CD1c-positive myeloid dendritic cell (primary cell): Measurements from ENCODE around the gene PAX3.

Experiments
- DNase-seq: peaks from one replicate; pipeline ENCODE4 v3.0.0-alpha.2; 2016; ENCODE audit errors: extremely low spot score

PAX3 gene

DNA sequence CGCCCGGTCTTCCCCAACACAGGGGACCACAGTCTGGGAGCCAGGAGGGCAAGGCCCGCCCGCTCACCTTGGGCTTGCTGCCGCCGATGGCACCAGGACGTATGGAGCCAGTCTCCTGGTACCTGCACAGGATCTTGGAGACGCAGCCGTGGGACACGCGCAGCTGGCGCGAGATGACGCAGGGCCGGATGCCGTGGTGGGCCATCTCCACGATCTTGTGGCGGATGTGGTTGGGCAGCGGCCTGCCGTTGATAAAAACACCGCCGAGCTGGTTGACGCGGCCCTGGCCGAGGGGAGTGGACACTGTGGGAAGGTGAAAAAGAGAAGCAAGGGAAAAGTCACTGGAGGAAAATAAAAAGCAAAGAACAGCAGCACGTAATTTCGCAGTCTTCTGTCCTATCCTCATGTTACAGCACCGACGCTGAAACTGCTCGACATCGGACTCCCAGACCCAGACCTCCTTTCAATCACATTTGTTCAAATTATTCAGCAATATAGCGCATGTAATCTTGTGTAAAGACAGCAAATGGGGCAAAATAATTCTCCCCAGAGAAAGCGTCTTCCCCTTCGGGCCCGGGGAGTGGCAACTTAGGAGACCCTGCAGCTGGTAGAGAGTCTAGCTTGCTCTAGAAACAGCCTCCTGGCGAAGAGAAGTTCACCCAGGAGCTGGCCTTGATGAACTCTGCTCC lies 1.7 kb downstream of the PAX3 start:
- no peak for DNase-seq

DNA sequence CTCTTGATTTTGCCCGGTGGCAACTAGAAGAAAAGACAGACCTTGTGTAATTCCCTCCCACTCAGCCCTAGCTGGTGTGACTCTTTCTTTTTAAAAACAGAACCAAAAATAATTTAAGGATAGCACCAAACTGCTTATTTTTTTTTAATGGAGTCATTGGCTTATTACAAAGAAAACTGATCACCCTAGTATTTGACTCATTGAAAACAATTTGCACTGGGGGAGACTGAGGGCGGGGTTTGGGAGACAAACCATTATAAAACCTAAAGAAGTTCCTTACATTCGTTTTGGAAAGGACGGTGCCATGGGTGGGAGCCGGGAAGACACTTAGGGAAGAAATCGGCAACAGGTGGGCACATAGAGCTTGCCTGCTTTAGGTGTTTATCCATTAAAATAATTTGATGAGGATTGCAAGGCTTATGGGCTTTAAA lies 2.5 kb downstream of the PAX3 start:
- DNase-seq, result no peak

DNA sequence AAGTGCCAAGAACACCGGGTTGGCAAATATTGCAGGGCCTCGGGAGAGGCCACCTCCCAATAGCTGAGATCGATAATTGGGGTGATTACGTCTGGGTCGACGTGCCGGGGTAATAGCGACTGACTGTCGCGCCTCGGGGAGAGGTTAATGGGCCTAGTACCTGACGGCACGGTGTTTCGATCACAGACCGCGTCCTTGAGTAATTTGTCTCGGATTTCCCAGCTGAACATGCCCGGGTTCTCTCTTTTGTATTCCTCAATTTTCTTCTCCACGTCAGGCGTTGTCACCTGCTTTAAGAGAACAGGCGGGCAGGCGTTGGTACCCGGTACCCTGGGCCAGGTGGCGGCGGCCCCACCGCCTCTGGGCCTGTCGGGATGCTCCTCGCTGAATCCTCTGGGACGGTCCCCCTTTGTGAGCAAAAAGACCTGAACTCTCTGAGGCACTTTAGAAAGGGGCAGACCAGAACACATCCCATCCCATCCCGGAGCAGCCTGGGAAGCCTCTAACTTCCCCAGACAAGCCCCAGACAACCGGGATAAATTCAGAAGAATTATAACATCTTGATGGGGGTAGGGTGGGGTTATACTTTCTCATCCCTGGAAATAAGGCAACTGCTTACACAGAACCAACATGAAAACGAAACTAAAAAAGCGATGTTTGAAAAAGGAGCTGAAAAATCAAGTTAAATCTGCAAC lies 3.3 kb downstream of the PAX3 start:
- DNase-seq, result no peak

DNA sequence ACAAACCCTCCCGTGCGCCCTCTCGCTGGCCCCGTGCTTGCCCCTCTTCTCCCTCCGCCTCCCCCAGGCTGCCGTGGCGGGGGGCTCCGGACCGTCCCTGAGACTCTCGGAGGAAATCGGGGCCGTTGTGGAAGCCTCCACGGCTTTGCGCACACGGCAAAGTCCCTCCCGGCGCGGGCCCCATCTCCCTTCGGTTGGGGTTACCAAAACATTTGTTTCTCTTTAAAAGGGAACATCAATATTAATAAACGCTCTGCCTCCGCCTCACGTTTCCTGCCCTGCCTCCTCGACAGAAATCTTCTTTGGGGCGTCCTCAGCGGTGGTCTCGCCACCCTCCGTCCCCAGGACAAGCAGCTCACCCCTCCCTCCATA lies 3.8 kb downstream of the PAX3 start:
- no peak for DNase-seq

DNA sequence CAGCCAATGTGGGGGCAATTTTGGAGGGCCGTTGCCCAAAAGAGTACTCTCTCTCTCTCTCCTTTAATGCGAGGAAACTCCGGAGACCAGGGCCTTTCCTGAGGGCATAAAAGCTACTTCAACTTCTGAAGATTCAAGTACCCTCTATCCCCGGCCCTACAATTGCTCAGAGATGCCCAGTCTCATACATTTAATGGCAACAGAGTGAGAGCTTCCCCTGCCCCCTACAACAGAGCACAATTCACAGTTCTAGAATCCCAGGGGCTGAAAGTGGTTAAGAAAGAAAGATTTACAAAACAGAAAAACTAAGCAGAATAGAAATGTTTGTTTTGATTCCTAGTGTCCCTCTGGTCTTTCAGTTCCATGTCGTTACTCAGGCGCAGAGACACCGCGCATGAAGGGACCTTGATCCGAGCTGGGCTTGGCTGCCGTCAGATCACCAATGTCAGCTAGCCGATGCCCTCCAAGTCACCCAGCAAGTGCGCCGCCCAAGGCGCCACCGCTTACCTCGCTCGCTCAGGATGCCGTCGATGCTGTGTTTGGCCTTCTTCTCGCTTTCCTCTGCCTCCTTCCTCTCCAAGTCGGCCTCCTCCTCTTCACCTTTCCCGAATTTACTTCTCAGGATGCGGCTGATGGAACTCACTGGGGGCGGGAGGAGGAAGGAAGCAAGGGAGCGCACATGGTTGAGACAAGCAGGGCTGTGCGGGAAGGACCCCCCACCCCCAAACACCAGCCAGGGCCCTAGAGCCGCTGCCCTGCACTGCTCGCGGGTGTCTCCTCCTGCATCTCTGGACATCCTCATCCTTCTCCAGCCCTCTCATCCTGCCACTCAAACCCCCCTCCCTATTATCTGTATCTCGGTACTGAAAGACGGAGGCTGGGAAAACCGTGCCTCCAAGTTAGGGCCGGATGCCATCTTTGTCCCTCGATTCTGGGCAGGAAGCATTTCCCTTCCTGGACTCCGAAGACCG lies 4.9 kb downstream of the PAX3 start:
- no peak for DNase-seq

DNA sequence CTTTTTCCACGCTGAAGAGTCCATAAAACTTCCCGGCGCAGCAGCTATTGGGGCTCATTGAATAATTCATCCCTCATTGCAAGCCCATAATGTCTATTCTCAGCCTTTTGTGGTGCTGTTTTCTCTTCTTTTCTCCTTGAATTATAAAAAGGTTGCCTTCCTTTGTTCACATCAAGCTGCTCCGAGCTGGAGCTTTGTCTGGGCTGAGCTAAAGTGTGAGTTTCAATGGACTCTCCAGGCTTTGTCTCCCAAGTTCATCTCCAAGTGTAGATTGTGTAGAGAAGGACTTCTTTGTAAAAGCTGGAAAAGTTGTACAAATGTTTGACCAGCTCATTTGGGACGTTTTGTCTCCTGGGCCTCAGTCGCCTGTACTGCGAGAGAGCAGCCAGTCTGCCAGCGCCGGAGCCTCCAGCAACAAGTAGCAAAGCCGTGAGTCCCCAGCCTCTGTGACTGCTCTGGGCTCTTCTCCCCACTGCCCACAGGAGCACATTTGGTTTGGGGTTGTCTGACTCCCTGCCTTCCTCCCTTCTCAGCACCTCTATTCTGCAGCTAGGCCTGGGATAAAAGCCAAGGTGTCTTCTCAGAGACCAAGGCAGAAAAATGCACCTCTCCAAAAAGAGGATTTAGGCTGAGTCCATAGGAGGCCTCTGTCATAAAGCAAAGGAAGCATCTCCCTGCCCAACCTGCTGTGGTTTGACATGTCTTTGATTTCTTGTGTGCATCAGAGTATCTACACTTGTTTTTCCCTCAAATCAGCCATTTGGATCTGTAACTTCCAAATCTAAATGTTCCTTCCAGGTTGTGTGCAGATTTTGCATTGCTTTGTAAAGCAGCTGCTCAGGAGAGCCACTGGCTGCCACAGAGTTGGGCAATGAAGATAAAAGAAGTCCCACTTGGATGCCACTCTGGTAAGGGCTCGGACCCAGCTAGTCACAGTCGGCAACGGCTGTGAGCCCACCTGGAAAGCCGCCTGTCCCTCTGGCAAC lies 6.4 kb downstream of the PAX3 start:
- no peak for DNase-seq

DNA sequence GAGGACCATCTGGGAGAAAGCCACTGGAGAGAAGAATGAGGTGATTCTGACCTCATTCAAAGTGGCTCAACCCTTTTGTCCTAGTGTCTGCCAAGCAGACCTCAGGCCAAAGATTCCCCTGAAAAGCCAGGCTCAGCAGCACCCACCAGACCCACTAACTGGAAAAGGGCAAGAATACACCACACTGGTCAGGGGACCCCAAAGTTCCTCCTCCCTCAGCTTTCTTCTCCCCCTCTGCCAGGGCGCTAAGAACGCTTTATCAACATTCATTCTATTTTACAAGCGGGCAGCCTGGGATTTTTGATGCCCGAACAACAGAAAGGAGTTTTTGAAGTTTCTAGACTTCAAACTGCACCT lies 7.3 kb downstream of the PAX3 start:
- no peak for DNase-seq

DNA sequence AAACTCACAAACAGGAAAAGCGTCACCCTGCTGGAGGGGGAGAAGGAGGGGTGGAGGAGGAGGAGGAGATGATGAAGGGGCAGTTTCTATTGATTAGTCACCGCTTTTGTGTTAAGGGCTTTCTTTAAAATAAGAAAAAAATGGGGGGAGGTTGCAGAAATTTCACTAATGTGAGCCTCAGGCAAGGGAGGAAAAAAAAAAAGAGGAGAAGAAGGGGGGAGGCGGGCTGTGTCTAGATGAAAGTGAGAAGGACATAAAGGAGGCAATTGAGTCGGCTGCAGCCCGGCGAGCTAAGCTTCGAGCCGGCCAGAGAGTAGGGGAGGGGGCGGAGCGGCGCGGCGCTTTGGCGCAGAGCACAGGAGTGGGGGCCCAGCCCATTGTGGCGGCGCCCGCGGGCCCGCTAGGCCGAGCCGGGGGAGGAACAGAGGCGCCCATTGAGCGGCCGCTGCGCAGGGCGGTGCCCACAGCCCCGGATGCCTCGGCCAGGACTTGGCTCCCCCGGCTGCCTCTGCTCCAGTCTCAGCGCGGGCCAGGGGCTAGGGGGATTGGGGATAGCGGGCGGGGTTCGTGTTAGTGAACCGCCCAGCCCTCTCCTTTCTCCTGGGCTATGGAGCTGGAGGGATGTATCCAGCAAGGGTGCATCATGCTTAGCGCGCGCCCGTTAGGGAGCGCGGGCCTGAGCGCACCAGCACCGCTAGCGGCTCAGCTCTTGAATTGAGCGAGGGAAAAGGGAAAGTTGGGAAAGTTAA lies 7.9 kb downstream of the PAX3 start:
- DNase-seq, result no peak

DNA sequence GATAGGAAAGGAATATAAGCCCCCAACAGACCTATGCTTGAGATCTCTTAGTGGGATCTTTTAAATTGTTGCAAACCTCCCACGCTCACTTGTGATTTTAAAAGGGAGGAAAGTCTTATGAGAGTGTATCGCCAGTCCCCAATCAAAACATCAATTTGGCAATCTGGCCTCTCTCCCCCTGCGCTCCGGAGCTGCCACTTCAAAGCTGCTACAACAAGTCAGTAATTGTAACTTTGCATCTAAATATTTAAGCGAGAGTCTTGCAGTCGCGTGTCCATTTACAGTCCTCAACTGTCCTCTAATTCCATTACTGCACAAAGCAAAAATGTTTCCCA lies 8.4 kb downstream of the PAX3 start:
- DNase-seq, result no peak

DNA sequence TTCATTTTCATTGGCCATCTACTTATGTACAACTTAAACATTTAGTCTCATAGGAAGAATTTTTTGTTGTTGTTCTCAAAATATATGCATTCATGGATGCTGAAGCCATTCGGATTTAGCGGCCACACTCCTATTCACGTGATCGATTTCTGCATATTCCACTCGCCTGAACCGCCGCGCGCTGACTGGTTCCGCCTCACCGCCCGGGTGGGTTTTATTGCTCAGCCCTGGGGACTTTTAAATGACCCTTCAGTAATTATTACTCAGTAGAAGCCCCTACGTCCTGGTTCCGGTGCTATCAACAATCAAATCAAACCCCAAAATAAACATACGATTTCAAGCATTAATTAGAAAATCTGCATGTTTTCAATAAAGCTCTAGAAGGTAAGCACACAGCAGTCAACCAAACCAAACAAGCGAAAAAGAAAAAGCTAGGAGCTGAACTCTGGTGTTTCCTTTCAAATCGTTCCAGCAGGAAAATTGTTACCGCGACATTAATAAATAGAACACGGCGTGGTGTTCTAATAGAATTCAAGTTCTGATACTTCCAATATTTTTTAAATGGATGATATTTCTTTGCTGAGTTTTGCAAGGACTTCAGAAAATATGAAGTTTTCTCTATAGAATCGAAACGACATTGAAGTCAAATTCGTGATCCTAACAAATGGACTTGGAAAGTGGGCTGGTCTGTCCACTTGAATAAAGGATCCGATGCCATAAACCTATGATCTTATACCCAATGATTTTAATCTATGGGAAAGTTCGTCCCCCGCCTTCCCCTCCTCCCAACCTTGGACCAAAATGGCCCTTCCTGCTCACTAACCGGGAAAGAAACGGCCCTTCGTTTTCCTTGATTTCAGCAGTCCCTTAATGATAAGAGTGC lies 9.3 kb downstream of the PAX3 start:
- no peak for DNase-seq

DNA sequence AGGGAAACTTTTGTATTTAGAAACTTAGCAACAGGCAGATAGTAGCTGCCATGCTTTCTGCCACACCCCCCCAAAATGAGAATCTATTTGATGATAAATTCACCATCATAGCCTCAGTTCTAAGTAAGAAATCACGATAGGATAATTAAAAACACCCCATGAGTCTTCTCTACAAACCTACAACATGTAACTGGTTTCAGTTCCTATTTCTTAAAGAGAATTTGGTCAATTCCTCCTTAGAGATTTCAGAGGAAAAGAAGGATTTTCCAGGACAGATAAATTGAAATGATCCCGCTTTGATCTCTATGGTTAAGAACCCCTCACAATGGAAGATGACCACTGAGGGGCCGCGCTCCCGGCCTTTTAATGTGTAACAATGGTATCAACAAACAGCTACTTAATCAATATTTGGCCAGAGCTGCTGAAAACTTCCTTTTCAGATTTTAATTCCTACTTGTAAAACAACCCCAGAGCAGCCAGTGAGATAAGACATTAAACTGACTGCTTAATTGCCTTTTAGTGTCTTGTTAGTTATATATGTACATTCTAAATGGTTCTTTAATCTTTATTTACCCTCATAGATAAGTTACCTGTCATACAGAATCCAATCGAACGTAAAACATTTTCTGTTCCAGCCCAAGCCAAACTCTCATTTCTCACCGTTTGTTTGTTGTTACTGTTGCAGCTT lies 10.1 kb downstream of the PAX3 start:
- no peak for DNase-seq

DNA sequence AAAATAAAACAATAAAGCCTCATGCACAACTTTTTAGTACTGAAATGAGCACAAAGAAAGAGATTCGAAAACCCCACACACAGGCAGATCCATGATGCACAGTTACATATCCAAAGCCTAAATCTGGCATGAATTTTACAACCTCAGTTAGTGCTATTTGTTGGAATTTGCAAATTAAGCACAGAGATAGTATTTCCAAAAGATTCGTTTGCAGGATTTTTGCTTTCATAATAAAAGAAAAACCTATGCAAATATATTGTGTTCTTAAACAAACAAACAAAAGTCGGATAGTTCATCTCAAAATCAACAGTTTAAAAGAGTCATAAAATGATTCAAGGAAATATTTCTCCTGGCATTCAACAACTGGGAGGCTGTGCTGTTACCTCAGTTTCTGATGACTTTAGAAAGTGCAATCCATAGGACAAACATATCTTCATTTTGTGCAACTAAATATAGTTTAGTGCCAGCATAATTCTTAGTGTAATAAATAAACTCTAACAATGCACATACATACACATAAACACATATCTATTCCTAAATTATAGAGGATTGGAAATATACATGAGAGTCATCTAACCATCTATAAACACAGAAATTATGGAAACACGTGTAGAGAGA lies 10.8 kb downstream of the PAX3 start:
- no peak for DNase-seq

DNA sequence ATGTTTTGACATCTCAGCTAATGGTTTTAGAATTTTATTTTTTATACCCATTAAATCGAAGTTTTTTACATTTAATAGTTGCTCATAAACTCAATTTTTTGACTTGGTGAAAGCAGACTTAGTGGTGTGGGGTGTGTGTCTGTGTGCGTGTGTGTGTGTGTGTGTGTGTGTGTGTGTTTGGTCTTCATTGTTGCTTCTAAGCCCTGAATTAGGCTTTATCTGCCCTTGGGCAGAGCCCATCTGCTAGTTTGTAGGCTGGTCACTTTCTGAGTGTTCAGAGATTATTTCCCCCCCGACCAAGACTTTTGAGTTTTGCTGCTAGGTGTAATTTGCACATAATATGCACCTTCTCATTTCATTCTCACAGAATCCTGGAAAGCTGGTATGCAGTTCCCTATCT lies 14.3 kb downstream of the PAX3 start:
- no peak for DNase-seq

DNA sequence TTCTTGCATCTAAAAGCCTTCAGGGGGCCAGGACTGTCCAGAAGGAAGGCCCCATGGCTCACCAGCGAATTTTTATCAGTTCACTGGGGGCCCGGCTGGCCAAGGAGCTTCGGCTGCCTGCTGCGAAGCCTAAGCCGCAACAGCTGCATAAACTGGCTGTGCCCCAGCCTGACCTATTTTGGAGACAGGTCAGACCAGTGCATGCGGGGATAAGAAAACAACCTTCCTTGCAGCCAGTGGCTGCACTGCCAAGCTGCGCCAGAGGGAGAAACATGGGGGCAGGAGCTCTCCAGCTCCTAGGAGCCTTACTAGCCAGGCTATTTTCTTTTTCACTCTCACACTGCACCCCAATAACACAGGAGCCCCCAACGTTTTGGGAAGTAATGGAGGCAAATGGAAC lies 15.2 kb downstream of the PAX3 start:
- no peak for DNase-seq

DNA sequence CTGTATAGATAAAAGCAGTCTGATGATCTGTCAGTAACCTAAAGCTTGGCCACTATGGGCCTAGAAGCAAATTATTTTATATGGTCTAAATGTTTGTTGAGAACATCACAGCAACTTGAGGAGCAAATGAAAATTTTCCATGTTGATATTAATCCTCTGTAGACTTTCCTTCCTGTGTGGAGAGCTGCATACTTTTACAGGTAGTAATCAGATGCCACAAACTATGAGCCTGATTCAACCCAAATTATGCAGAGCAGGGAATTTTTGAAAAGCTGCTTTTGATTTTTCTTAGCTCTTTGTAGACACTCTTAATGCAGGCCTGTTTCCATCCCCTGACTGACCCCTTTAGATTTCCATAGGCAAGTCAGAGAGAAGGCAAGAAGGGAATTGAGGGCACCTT lies 17.3 kb downstream of the PAX3 start:
- no peak for DNase-seq

DNA sequence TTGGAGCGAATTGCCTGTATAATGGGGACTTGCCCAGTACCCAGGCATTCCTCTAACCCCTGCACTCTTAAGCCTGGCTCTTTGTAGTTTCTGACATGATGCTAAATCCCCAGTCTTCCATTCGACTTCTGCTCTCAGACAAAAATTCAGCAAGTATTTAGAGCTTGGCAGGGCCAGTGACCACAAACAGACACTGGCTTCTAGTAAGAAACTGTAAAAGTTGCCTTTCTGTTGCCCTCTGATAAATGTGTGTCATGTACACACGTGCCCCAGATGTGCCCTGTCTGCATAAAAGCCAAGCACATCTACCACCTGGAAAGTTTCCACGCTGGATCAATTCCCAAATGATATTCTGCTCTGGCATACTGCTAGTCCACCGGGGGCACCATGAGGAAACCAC lies 18.0 kb downstream of the PAX3 start:
- no peak for DNase-seq

DNA sequence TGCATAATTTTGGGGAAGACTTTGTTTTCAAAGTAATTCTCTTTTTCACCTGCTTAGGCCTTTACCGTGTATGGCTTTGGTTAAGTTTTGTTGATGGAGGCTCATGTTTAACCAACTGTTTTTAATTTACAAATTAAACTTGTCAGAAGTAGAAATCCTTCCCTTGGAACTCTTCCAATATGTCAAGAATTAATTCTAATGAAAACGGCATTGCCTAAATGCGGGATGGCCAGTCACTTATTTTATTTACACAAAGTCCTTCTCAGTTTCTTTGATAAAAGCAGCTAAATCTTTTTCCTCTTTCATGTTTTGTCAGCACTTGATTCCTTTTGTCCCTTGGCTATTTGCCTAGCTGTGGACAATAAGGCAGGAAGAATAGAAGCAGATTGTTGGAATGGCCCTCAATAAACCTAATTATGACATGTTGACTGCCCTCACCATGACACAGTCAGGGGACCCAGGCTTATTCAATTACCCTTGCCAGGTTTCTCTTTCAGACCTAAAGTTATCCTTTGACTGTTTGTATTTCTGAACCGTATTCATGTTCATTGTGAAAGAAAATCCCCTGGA lies 26.3 kb downstream of the PAX3 start:
- no peak for DNase-seq

DNA sequence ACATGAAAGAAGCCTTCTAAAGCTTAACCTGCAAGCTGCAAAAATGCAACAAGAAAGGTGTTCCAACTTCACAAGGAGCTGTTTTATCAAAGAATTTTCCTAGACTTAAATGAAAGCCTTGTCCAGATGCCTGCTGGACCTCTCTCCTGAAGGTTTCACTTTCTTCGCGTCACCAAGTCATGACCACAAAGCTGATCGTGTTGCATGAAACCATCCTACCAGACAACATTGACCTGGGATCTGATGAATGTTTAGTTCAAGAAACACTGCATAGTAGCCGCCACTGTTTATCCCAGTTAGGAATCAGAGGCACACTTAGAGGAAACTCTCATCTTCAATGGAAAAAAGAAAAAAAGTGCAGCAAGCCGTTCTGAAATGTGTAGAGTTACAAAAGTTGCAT lies 26.9 kb downstream of the PAX3 start:
- no peak for DNase-seq

DNA sequence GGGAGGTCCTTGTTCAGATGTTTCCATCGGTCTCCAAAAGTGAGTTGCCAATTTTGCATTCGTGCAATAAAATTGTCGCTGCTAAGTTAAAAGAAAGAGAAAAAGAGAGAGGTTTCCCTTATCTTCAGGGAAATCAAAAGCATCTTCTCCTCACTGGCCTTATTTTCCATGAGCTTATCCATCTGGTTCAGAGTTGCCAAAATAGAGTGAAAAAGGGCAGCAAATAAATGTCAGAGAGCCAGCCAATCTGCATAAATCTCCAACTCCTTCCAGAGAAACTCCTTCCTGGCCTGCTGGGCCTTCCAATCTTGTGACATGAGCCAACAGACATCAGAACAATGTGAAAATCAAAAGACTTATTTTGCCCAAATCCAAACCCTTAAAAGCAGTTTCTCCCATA lies 28.4 kb downstream of the PAX3 start:
- DNase-seq, result no peak
